Endothelial cell of umbilical vein (primary cell): ENCODE data around the gene OPN1SW. TPM values are rescaled to one million over a fixed set of nuclear protein-coding genes. Genes with fewer than 3 reads are reported as not detected.

ENCODE experiments used
- BruUV-seq: library from RNA; stranded (reverse); fragments of 400-500 nt; replicated peaks from 2 replicates; lab custom pipeline; 2021; lab: Mats Ljungman, UMichigan
- CTCF ChIA-PET: fragments of 300-600, 350-600 bp; sonication (Branson Sonifier 250); formaldehyde crosslinking; loops from one replicate; lab custom pipeline; 2021; ENCODE audit warnings: antibody characterized with exemption, inconsistent platforms; lab: Charles Lee
- POLR2A ChIA-PET: fragments of 300-600, 350-600 bp; sonication (Branson Sonifier 250); formaldehyde crosslinking; loops from one replicate; lab custom pipeline; 2021; ENCODE audit warnings: antibody characterized with exemption, inconsistent platforms; lab: Charles Lee
- DNase-seq: peaks from one replicate; pipeline ENCODE4 v3.0.0-alpha.2; 2011; ENCODE audit warnings: low read depth, low spot score
- FAIRE-seq: peaks from 2 replicates; lab custom pipeline; 2011; peaks lifted over from hg19 to GRCh38; lab: Jason Lieb, UNC
- H2AFZ ChIP-seq: 2 replicates; pipeline ENCODE4 v1.6.0; 2012; ENCODE audit warnings: low read depth, low read length, control low read depth, inconsistent platforms
- H3K27ac ChIP-seq: 2 replicates; pipeline ENCODE4 v1.5.1; 2011; ENCODE audit warnings: low read depth, mild to moderate bottlenecking, control low read depth, low read length, moderate library complexity; ENCODE audit not compliant: insufficient read depth
- H3K27me3 ChIP-seq, 2 experiments: 2 replicates each; pipeline versions ENCODE4 v1.6.0 to v1.6.1; 2011; ENCODE audit warnings: low read length in 2 of 2, mixed read lengths in 1 of 2; ENCODE audit not compliant: control insufficient read depth in 2 of 2, insufficient read depth in 2 of 2
- H3K36me3 ChIP-seq, 2 experiments: 2 replicates in 1 of 2; 3 replicates in 1 of 2; pipeline ENCODE4 v1.5.1; 2011; ENCODE audit warnings: low read length in 2 of 2, mild to moderate bottlenecking in 1 of 2, moderate library complexity in 1 of 2; ENCODE audit not compliant: control insufficient read depth in 2 of 2, insufficient read depth in 2 of 2; ENCODE audit errors: extremely low read depth in 1 of 2
- H3K4me1 ChIP-seq: 3 replicates; pipeline ENCODE4 v1.5.1; 2011; ENCODE audit warnings: mild to moderate bottlenecking, low read length; ENCODE audit not compliant: control insufficient read depth, insufficient read depth; ENCODE audit errors: extremely low read depth
- H3K4me2 ChIP-seq: 2 replicates; pipeline ENCODE4 v1.6.1; 2011; ENCODE audit warnings: low read length, control low read depth, mixed read lengths; ENCODE audit not compliant: insufficient read depth
- H3K4me3 ChIP-seq, 3 experiments: fragments of 200-600 bp in 1 of 3; sonication (generic), shearing (Covaris generic) in 1 of 3; replicated peaks in 1 of 3; 2 replicates each; pipeline ENCODE4 v1.5.1; 2011 to 2016; ENCODE audit warnings: control low read depth in 3 of 3, low read length in 3 of 3, mild to moderate bottlenecking in 2 of 3, inconsistent platforms in 1 of 3, low read depth in 1 of 3, moderate library complexity in 1 of 3; ENCODE audit not compliant: insufficient read depth in 1 of 3
- H3K79me2 ChIP-seq: 2 replicates; pipeline ENCODE4 v1.6.0; 2012; ENCODE audit warnings: low read length, inconsistent platforms; ENCODE audit not compliant: control insufficient read depth, insufficient read depth
- H3K9ac ChIP-seq: replicated peaks from 2 replicates; pipeline ENCODE3; 2011; ENCODE audit warnings: low read length, control low read depth; ENCODE audit not compliant: insufficient read depth; ENCODE audit errors: extremely low read depth
- H3K9me1 ChIP-seq: replicated peaks from 3 replicates; pipeline ENCODE4 v1.6.0; 2011; ENCODE audit warnings: mild to moderate bottlenecking, low read length; ENCODE audit not compliant: control insufficient read depth, insufficient read depth; ENCODE audit errors: extremely low read depth
- H3K9me3 ChIP-seq: replicated peaks from 2 replicates; pipeline ENCODE4 v1.5.1; 2012; ENCODE audit warnings: low read length, inconsistent platforms; ENCODE audit not compliant: control insufficient read depth, insufficient read depth
- H4K20me1 ChIP-seq: replicated peaks from 2 replicates; pipeline ENCODE3; 2011; ENCODE audit warnings: mild to moderate bottlenecking, low read length; ENCODE audit not compliant: control insufficient read depth, insufficient read depth; ENCODE audit errors: extremely low read depth
- CTCF ChIP-seq, 2 donors: IDR thresholded peaks; 1 replicate in 1 of 2; 2 replicates in 1 of 2; pipeline ENCODE4 v1.5.1; 2011; ENCODE audit warnings: low read length in 2 of 2, mild to moderate bottlenecking in 2 of 2, moderate library complexity in 2 of 2, control low read depth in 1 of 2, inconsistent platforms in 1 of 2, low read depth in 1 of 2; ENCODE audit not compliant: insufficient read depth in 1 of 2; ENCODE audit errors: extremely low read depth in 1 of 2
- EZH2 ChIP-seq: IDR thresholded peaks from 2 replicates; pipeline ENCODE4 v1.6.1; 2012; ENCODE audit warnings: borderline replicate concordance, low read depth, mild to moderate bottlenecking, moderate library complexity, low read length, inconsistent platforms; ENCODE audit not compliant: severe bottlenecking
- FOS ChIP-seq: IDR thresholded peaks from 2 replicates; pipeline ENCODE4 v1.6.1; 2011; ENCODE audit warnings: mild to moderate bottlenecking, low read length, moderate library complexity, borderline replicate concordance; ENCODE audit not compliant: insufficient read depth
- GATA2 ChIP-seq: IDR thresholded peaks from 2 replicates; pipeline ENCODE4 v1.7.0; 2011; ENCODE audit warnings: low read depth, mild to moderate bottlenecking, moderate library complexity, mixed read lengths, low read length; ENCODE audit not compliant: insufficient read length, insufficient read depth
- JUN ChIP-seq: IDR thresholded peaks from 2 replicates; pipeline ENCODE4 v1.6.1; 2011; ENCODE audit warnings: borderline replicate concordance, low read depth; ENCODE audit not compliant: insufficient read length, insufficient read depth
- MAX ChIP-seq: IDR thresholded peaks from 2 replicates; pipeline ENCODE4 v1.6.1; 2011; ENCODE audit not compliant: insufficient read depth, insufficient read length
- MYC ChIP-seq: IDR thresholded peaks from one replicate; pipeline ENCODE4 v1.6.1; 2011; ENCODE audit warnings: mild to moderate bottlenecking, low read depth, low read length
- POLR2A ChIP-seq: IDR thresholded peaks from 2 replicates; pipeline ENCODE4 v1.6.1; 2012; ENCODE audit warnings: low read depth, mild to moderate bottlenecking, control low read depth, low read length
- POLR2AphosphoS5 ChIP-seq: IDR thresholded peaks from 2 replicates; pipeline ENCODE4 v1.6.1; 2012; ENCODE audit warnings: low read depth, mild to moderate bottlenecking, control low read depth, low read length, moderate library complexity; ENCODE audit not compliant: insufficient read depth
- dilution Hi-C: fragments of 300-500 bp; cut with MboI; formaldehyde crosslinking; loops from one replicate; pipeline ENCODE4 v1.15.0; 2019; ENCODE audit warnings: low sequenced_read_pairs; ENCODE audit not compliant: extremely low pct_ligation_motif_present
- intact Hi-C: fragments of 100-400 bp; cut with micrococcal nuclease; formaldehyde crosslinking; loops from one replicate; pipeline ENCODE4 v1.10.0; 2022
- polyA plus RNA-seq, 4 experiments: library from polyadenylated mRNA; depleted of rRNA in 3 of 4; stranded (reverse) in 3 of 4; unstranded in 1 of 4; fragments of >200 nt; gene quantifications; 2 replicates each; pipeline versions ENCODE4 v1.2.1 to v1.2.3, GENCODE V29; 2011 to 2012; ENCODE audit warnings: missing spikeins in 1 of 4
- total RNA-seq: library from RNA; stranded (reverse); gene quantifications from 2 replicates; pipeline ENCODE4 v1.2.3, GENCODE V29; 2021

The OPN1SW gene
- total and polyA plus RNA-seq, 2 donors (not counting 3 experiments of a cell fraction or from before 2014, with no cell fraction given): not detected

GRCh38 chr7:128763541-128763940, 12.1 kb downstream of the OPN1SW start:
- no peaks in the 10 kb centered on the region for H4K20me1 ChIP-seq
- H3K27me3 ChIP-seq: no peaks in the 10 kb centered on the region
- intact Hi-C loops: no loop called here
- peaks cover 19 to 25% of the 10 kb centered on the region in 2 experiments for H3K36me3 ChIP-seq
- ChIA-PET CTCF (no interaction called here), POLR2A (no interaction called here)
- TF ChIP-seq GATA2: no peak
- no peak for TF ChIP-seq FOS
- TF ChIP-seq POLR2A: no peak
- no peak for TF ChIP-seq CTCF (IDR thresholded peaks at IDR 0.05; ENCODE audit: extremely low read depth in 1 of 2, insufficient read depth in 1 of 2, low read depth in 1 of 2, low read length in 2 of 2)
- no peak for TF ChIP-seq MYC
- TF ChIP-seq POLR2AphosphoS5: no peak
- TF ChIP-seq JUN: no peak
- TF ChIP-seq EZH2: no peak
- no peak for TF ChIP-seq MAX
- dilution Hi-C loops: no loop called here
- no peaks in the 10 kb centered on the region for H3K79me2 ChIP-seq
- H3K4me3 ChIP-seq: no peak overlapping the region
- H3K27ac ChIP-seq: no peak overlapping the region
- no peak overlapping the region for H3K4me2 ChIP-seq
- no peaks in the 10 kb centered on the region for H3K9me1 ChIP-seq
- H2AFZ ChIP-seq: no peak overlapping the region
- FAIRE-seq (no peak), DNase-seq (no peak)
- no peaks in the 10 kb centered on the region for H3K9me3 ChIP-seq
- BruUV-seq: no TSS peak
- H3K4me1 ChIP-seq: no peaks in the 10 kb centered on the region
- H3K9ac ChIP-seq: no peak overlapping the region
